Peyer's patch (tissue), 4 donors: ENCODE measurements around the gene EVA1A. TPM values are rescaled to one million over a fixed set of nuclear protein-coding genes. Genes with fewer than 3 reads are reported as not detected.

Experiments
- DNase-seq, 3 donors: peaks; one replicate each; pipeline ENCODE4 v3.0.0-alpha.2; 2017 to 2019
- H3K27ac ChIP-seq, 4 donors: fragments of 200-600 bp; sonication (generic); one replicate each; pipeline ENCODE4 v1.5.1; 2016 to 2019
- H3K27me3 ChIP-seq, 2 donors: fragments of 200-600 bp; sonication (generic); one replicate each; pipeline ENCODE4 v1.5.1; 2019
- H3K36me3 ChIP-seq, 3 donors: fragments of 200-600 bp; sonication (generic); one replicate each; pipeline ENCODE4 v1.5.1; 2016 to 2019
- H3K4me1 ChIP-seq, 4 donors: fragments of 200-600 bp; sonication (generic); one replicate each; pipeline ENCODE4 v1.5.1; 2016 to 2019
- H3K4me3 ChIP-seq, 4 donors: fragments of 200-600 bp; sonication (generic); 1 replicate in 3 of 4; 2 replicates in 1 of 4; pipeline ENCODE4 v1.5.1; 2016 to 2019; ENCODE audit warnings: mild to moderate bottlenecking in 1 of 4
- H3K9me3 ChIP-seq, 4 donors: fragments of 200-600 bp; sonication (generic); one replicate each; pipeline ENCODE4 v1.5.1; 2016 to 2019; ENCODE audit warnings: mild to moderate bottlenecking in 1 of 4
- CTCF ChIP-seq, 6 experiments: fragments of 450-650 bp in 4 of 6; fragments of 200-600 bp in 2 of 6; sonication (generic) in 1 of 6; IDR thresholded peaks; one replicate each; pipeline ENCODE4 v1.5.1; 2017 to 2019; ENCODE audit warnings: antibody characterized with exemption in 6 of 6, mild to moderate bottlenecking in 3 of 6, moderate library complexity in 1 of 6
- POLR2A ChIP-seq, 2 donors: fragments of 450-650 bp; IDR thresholded peaks; one replicate each; pipeline ENCODE4 v1.5.1; 2017; ENCODE audit warnings: antibody characterized with exemption in 2 of 2, mild to moderate bottlenecking in 2 of 2, moderate library complexity in 2 of 2
- total RNA-seq, 4 donors: library from RNA; depleted of rRNA; stranded (reverse); fragments of >200 nt; gene quantifications; one replicate each; pipeline ENCODE4 v1.1.0, GENCODE V29; 2016

The EVA1A gene
- total RNA-seq, 4 donors from 2014 or later, result 0.70 to 18.2 (median 5.8) TPM

GRCh38 chr2:75607400-75607798, 46.7 kb upstream of the EVA1A start:
- Histone ChIP-seq H3K9me3 (no peaks in the 10 kb centered on the region), H3K36me3 (no peaks in the 10 kb centered on the region), H3K27me3 (no peaks in the 10 kb centered on the region), H3K27ac (peak overlapping the region in 1 of 4 donors; percentile 36), H3K4me3 (no peak overlapping the region), H3K4me1 (peaks cover 0 to 17% (median 5%) of the 10 kb centered on the region in 4 donors)
- TF ChIP-seq CTCF (IDR thresholded peaks at IDR 0.05), result no peak
- TF ChIP-seq POLR2A (IDR thresholded peaks at IDR 0.05), result no peak
- no peak for DNase-seq

- H3K27ac ChIP-seq, result peak overlapping the region in 2 of 4 donors; percentile 1 to 36
- no peaks in the 10 kb centered on the region for H3K27me3 ChIP-seq
- H3K4me3 ChIP-seq, result no peak overlapping the region
- H3K4me1 ChIP-seq, result peaks cover 0 to 23% (median 5%) of the 10 kb centered on the region in 4 donors
- H3K9me3 ChIP-seq, result no peaks in the 10 kb centered on the region
- no peaks in the 10 kb centered on the region for H3K36me3 ChIP-seq
- TF ChIP-seq POLR2A (IDR thresholded peaks at IDR 0.05) (no peak), CTCF (IDR thresholded peaks at IDR 0.05) (no peak)
- DNase-seq, result no peak
These were observed 46.1 kb upstream of the EVA1A start for GRCh38 chr2:75606761-75607399.

- H3K4me3 ChIP-seq, result no peak overlapping the region
- no peaks in the 10 kb centered on the region for H3K36me3 ChIP-seq
- no peaks in the 10 kb centered on the region for H3K27me3 ChIP-seq
- H3K9me3 ChIP-seq, result no peaks in the 10 kb centered on the region
- TF ChIP-seq CTCF (IDR thresholded peaks at IDR 0.05) (no peak), POLR2A (IDR thresholded peaks at IDR 0.05) (no peak)
- peak in 1 of 3 donors; percentile 58 for DNase-seq
- H3K27ac ChIP-seq, result peak overlapping the region in 2 of 4 donors; percentile 1 to 72
- H3K4me1 ChIP-seq, result peaks cover 0 to 23% (median 5%) of the 10 kb centered on the region in 4 donors
These were observed 45.2 kb upstream of the EVA1A start for GRCh38 chr2:75605770-75606529.

GRCh38 chr2:75604484-75604883, 43.7 kb upstream of the EVA1A start:
- Histone ChIP-seq H3K27me3 (no peaks in the 10 kb centered on the region), H3K9me3 (no peaks in the 10 kb centered on the region), H3K4me1 (peaks cover 0 to 31% (median 5%) of the 10 kb centered on the region in 4 donors), H3K4me3 (no peak overlapping the region), H3K27ac (no peak overlapping the region), H3K36me3 (no peaks in the 10 kb centered on the region)
- TF ChIP-seq CTCF (IDR thresholded peaks at IDR 0.05) (no peak), POLR2A (IDR thresholded peaks at IDR 0.05) (no peak)
- no peak for DNase-seq

GRCh38 chr2:75603477-75603876, 42.7 kb upstream of the EVA1A start:
- TF ChIP-seq POLR2A (IDR thresholded peaks at IDR 0.05) (no peak), CTCF (IDR thresholded peaks at IDR 0.05) (no peak)

More at GRCh38 chr2:75603477-75603876, 42.7 kb upstream of the EVA1A start:
- Histone ChIP-seq H3K27me3 (no peaks in the 10 kb centered on the region), H3K4me3 (no peak overlapping the region), H3K27ac (peak overlapping the region in 1 of 4 donors; percentile 44), H3K4me1 (peaks cover 0 to 25% (median 3%) of the 10 kb centered on the region in 4 donors), H3K9me3 (no peaks in the 10 kb centered on the region), H3K36me3 (no peaks in the 10 kb centered on the region)
- DNase-seq, result no peak
